WTC11 (cell line): ENCODE measurements around the gene PPP1R3D. TPM values are rescaled to one million over a fixed set of nuclear protein-coding genes. Genes with fewer than 3 reads are reported as not detected.

Experiments
- ATAC-seq: fragments of 200-7000 bp; cut with Tn5 transposase; 2 replicates; pipeline ENCODE4 v1.10.0; 2021; ENCODE audit warnings: mild to moderate bottlenecking, moderate library complexity
- CTCF ChIA-PET: fragments of 300-600 bp; sonication (Branson Sonifier 250); formaldehyde crosslinking; loops from one replicate; lab custom pipeline; 2021; ENCODE audit warnings: antibody characterized with exemption; lab: Charles Lee
- POLR2A ChIA-PET: fragments of 350-600 bp; sonication (Branson Sonifier 250); formaldehyde crosslinking; loops from one replicate; lab custom pipeline; 2021; ENCODE audit warnings: antibody characterized with exemption; lab: Charles Lee
- DNase-seq: peaks from one replicate; pipeline ENCODE4 v3.0.0; 2021; ENCODE audit warnings: low spot score
- H3K27ac Mint-ChIP-seq: 2 replicates; pipeline ENCODE4 v1.8.0; 2021; ENCODE audit warnings: mixed read lengths
- H3K27me3 Mint-ChIP-seq: 2 replicates; pipeline ENCODE4 v1.8.0; 2021; ENCODE audit warnings: low read depth, mild to moderate bottlenecking, moderate library complexity, mixed read lengths
- H3K36me3 Mint-ChIP-seq: 2 replicates; pipeline ENCODE4 v1.8.0; 2021; ENCODE audit warnings: mixed read lengths
- H3K4me1 Mint-ChIP-seq: 2 replicates; pipeline ENCODE4 v1.8.0; 2022; ENCODE audit warnings: mixed read lengths
- H3K4me3 Mint-ChIP-seq: 2 replicates; pipeline ENCODE4 v1.8.0; 2021; ENCODE audit warnings: mild to moderate bottlenecking, moderate library complexity, mixed read lengths
- H3K9me3 Mint-ChIP-seq: 2 replicates; pipeline ENCODE4 v1.8.0; 2021; ENCODE audit warnings: mixed read lengths
- ARID4B ChIP-seq: sonication (generic); formaldehyde crosslinking; IDR thresholded peaks from 2 replicates; pipeline ENCODE4 v1.8.0; 2023; ENCODE audit warnings: missing genetic modification reagents, mild to moderate bottlenecking, borderline replicate concordance
- ATF1 ChIP-seq: sonication (generic); formaldehyde crosslinking; IDR thresholded peaks from 2 replicates; pipeline ENCODE4 v1.8.1; 2023; ENCODE audit warnings: mild to moderate bottlenecking, moderate library complexity, missing genetic modification reagents
- CDX4 ChIP-seq: fragments of 250-450 bp; sonication (Bioruptor Pico); IDR thresholded peaks from 2 replicates; pipeline ENCODE4 v1.9.0; 2021; ENCODE audit warnings: moderate library complexity, mild to moderate bottlenecking, inconsistent platforms, borderline replicate concordance
- CTCF ChIP-seq: fragments of 200-600 bp; IDR thresholded peaks from 2 replicates; pipeline ENCODE4 v1.8.0; 2022; ENCODE audit warnings: antibody characterized with exemption
- ESRRA ChIP-seq: sonication (generic); formaldehyde crosslinking; IDR thresholded peaks from 2 replicates; pipeline ENCODE4 v1.8.1; 2022; ENCODE audit warnings: mild to moderate bottlenecking, missing genetic modification reagents, borderline replicate concordance
- FOXP1 ChIP-seq: sonication (generic); formaldehyde crosslinking; IDR thresholded peaks from 2 replicates; pipeline ENCODE4 v1.8.0; 2022; ENCODE audit warnings: missing genetic modification reagents, mild to moderate bottlenecking, moderate library complexity, borderline replicate concordance
- GRHL2 ChIP-seq: fragments of 250-450 bp; sonication (Bioruptor Pico); IDR thresholded peaks from 2 replicates; pipeline ENCODE4 v1.8.0; 2022; ENCODE audit warnings: mild to moderate bottlenecking, moderate library complexity; ENCODE audit not compliant: insufficient replicate concordance, severe bottlenecking
- GTF2I ChIP-seq: fragments of 250-450 bp; sonication (Bioruptor Pico); conservative IDR thresholded peaks from 2 replicates; pipeline ENCODE4 v1.4.0; 2021; ENCODE audit warnings: mild to moderate bottlenecking
- MAX ChIP-seq: sonication (generic); formaldehyde crosslinking; IDR thresholded peaks from 2 replicates; pipeline ENCODE4 v1.8.0; 2022; ENCODE audit warnings: mild to moderate bottlenecking, missing genetic modification reagents
- NR1H2 ChIP-seq: sonication (generic); formaldehyde crosslinking; IDR thresholded peaks from 2 replicates; pipeline ENCODE4 v1.9.0; 2021; ENCODE audit warnings: mild to moderate bottlenecking, moderate library complexity, missing genetic modification reagents
- NR3C1 ChIP-seq: sonication (generic); formaldehyde crosslinking; conservative IDR thresholded peaks from 2 replicates; pipeline ENCODE4 v1.8.1; 2023; ENCODE audit warnings: low read depth, mild to moderate bottlenecking, missing genetic modification reagents
- SP1 ChIP-seq: sonication (generic); formaldehyde crosslinking; conservative IDR thresholded peaks from 2 replicates; pipeline ENCODE4 v1.8.1; 2022; ENCODE audit warnings: missing genetic modification reagents
- TEAD1 ChIP-seq: sonication (generic); formaldehyde crosslinking; IDR thresholded peaks from 2 replicates; pipeline ENCODE4 v1.8.0; 2022; ENCODE audit warnings: mild to moderate bottlenecking, missing genetic modification reagents
- USF1 ChIP-seq: sonication (generic); formaldehyde crosslinking; IDR thresholded peaks from 2 replicates; pipeline ENCODE4 v1.8.0; 2022; ENCODE audit warnings: mild to moderate bottlenecking, missing genetic modification reagents
- USF2 ChIP-seq: sonication (generic); formaldehyde crosslinking; IDR thresholded peaks from 2 replicates; pipeline ENCODE4 v1.8.1; 2023; ENCODE audit warnings: mild to moderate bottlenecking, missing genetic modification reagents, moderate library complexity
- ZBTB43 ChIP-seq: sonication (generic); formaldehyde crosslinking; IDR thresholded peaks from 2 replicates; pipeline ENCODE4 v1.8.1; 2023; ENCODE audit warnings: mild to moderate bottlenecking, missing genetic modification reagents
- ZNF232 ChIP-seq: sonication (generic); formaldehyde crosslinking; IDR thresholded peaks from 2 replicates; pipeline ENCODE4 v1.8.0; 2022; ENCODE audit warnings: mild to moderate bottlenecking, missing genetic modification reagents
- ZNF512 ChIP-seq: sonication (generic); formaldehyde crosslinking; IDR thresholded peaks from 2 replicates; pipeline ENCODE4 v1.8.1; 2022; ENCODE audit warnings: missing genetic modification reagents, borderline replicate concordance
- ZSCAN18 ChIP-seq: fragments of 250-450 bp; sonication (Bioruptor Pico); IDR thresholded peaks from 2 replicates; pipeline ENCODE4 v2.1.2; 2022; ENCODE audit warnings: mild to moderate bottlenecking, moderate library complexity
- total RNA-seq: library from RNA; stranded (reverse); gene quantifications from 3 replicates; pipeline ENCODE4 v1.2.3, GENCODE V29; 2021

Gene PPP1R3D
- total RNA-seq, 1 experiment from 2014 or later, result 2.4 TPM

GRCh38 chr20:59966428-59966827 is 26.3 kb upstream of the PPP1R3D start:
- no peak overlapping the region for H3K27ac Mint-ChIP-seq
- no peaks in the 10 kb centered on the region for H3K9me3 Mint-ChIP-seq
- DNase-seq (no peak), ATAC-seq (no peak)
- no peak for TF ChIP-seq ZNF232 (CRISPR knock-in tag)
- no peak overlapping the region for H3K4me3 Mint-ChIP-seq
- peaks cover 12% of the 10 kb centered on the region for H3K27me3 Mint-ChIP-seq
- CTCF ChIA-PET, result no interaction called here
- H3K4me1 Mint-ChIP-seq, result no peaks in the 10 kb centered on the region
- POLR2A ChIA-PET, result no interaction called here
- no peaks in the 10 kb centered on the region for H3K36me3 Mint-ChIP-seq

GRCh38 chr20:59962155-59962554 is 22.1 kb upstream of the PPP1R3D start:
- H3K9me3 Mint-ChIP-seq, result no peaks in the 10 kb centered on the region

GRCh38 chr20:59961423-59961822 is 21.3 kb upstream of the PPP1R3D start:
- Mint-ChIP-seq H3K4me1 (peaks cover 6% of the 10 kb centered on the region), H3K4me3 (no peak overlapping the region), H3K27ac (no peak overlapping the region), H3K9me3 (no peaks in the 10 kb centered on the region), H3K36me3 (no peaks in the 10 kb centered on the region), H3K27me3 (peaks cover 6% of the 10 kb centered on the region)
- ATAC-seq, result no peak
- DNase-seq, result no peak
- CTCF ChIA-PET, result no interaction called here
- POLR2A ChIA-PET, result no interaction called here
- TF ChIP-seq SP1, result no peak
- TF ChIP-seq NR3C1 (CRISPR knock-in tag), result no peak
- no peak for TF ChIP-seq CDX4 (CRISPR knock-in tag)
- no peak for TF ChIP-seq ZBTB43 (CRISPR knock-in tag)
- TF ChIP-seq MAX (CRISPR knock-in tag), result no peak
- TF ChIP-seq GRHL2 (CRISPR knock-in tag), result no peak
- TF ChIP-seq ZNF512, result no peak
- TF ChIP-seq NR1H2, result no peak
- TF ChIP-seq ESRRA (CRISPR knock-in tag), result no peak
- no peak for TF ChIP-seq ZSCAN18 (CRISPR knock-in tag)
- no peak for TF ChIP-seq ARID4B (CRISPR knock-in tag)
- no peak for TF ChIP-seq TEAD1 (CRISPR knock-in tag)
- TF ChIP-seq GTF2I (CRISPR knock-in tag), result no peak
- TF ChIP-seq USF1 (CRISPR knock-in tag), result no peak
- TF ChIP-seq CTCF, result no peak

More at GRCh38 chr20:59962155-59962554, 22.1 kb upstream of the PPP1R3D start:
- Mint-ChIP-seq H3K4me3 (no peak overlapping the region), H3K36me3 (no peaks in the 10 kb centered on the region), H3K27ac (no peak overlapping the region), H3K27me3 (peaks cover 7% of the 10 kb centered on the region), H3K4me1 (peaks cover 6% of the 10 kb centered on the region)
- ATAC-seq (no peak), DNase-seq (no peak)
- TF ChIP-seq NR1H2, result no peak
- TF ChIP-seq USF2, result no peak
- TF ChIP-seq FOXP1 (CRISPR knock-in tag), result no peak
- no peak for TF ChIP-seq ATF1
- POLR2A ChIA-PET, result no interaction called here
- CTCF ChIA-PET, result no interaction called here
